H1 (cell line): ENCODE measurements around the gene SLC6A19. TPM values are rescaled to one million over a fixed set of nuclear protein-coding genes. Genes with fewer than 3 reads are reported as not detected.
A peak's percentile ranks its signal among the peaks of the same experiment; 100 is the strongest.

Source experiments
- CTCF ChIA-PET: fragments of 300-600 bp; sonication (Branson Sonifier 250); formaldehyde crosslinking; loops from one replicate; lab custom pipeline; 2021; ENCODE audit not compliant: partially characterized antibody; lab: Charles Lee
- POLR2A ChIA-PET: fragments of 300-600 bp; sonication (Branson Sonifier 250); formaldehyde crosslinking; loops from one replicate; lab custom pipeline; 2021; ENCODE audit warnings: inconsistent platforms; ENCODE audit not compliant: partially characterized antibody; lab: Charles Lee
- DNase-seq, 2 experiments: peaks; one replicate each; pipeline versions ENCODE4 v3.0.0 to v3.0.0-alpha.2; 2010 to 2022; ENCODE audit warnings: low spot score in 2 of 2, low read depth in 1 of 2, mixed read lengths in 1 of 2
- FAIRE-seq: peaks from 2 replicates; lab custom pipeline; 2011; peaks lifted over from hg19 to GRCh38; lab: Jason Lieb, UNC
- H2AFZ ChIP-seq: 2 replicates; pipeline ENCODE4 v1.8.1; 2012; ENCODE audit warnings: low read length, inconsistent platforms
- H2AK5ac ChIP-seq: 2 replicates; pipeline ENCODE4 v1.6.1; 2013; ENCODE audit warnings: low read depth, low read length
- H2BK120ac ChIP-seq: replicated peaks from 2 replicates; pipeline ENCODE3; 2013; ENCODE audit warnings: low read depth, low read length, inconsistent platforms
- H2BK12ac ChIP-seq: 2 replicates; pipeline ENCODE4 v1.6.1; 2013; ENCODE audit warnings: low read depth, low read length
- H2BK15ac ChIP-seq: 2 replicates; pipeline ENCODE4 v1.6.1; 2013; ENCODE audit warnings: low read length
- H2BK20ac ChIP-seq: 2 replicates; pipeline ENCODE4 v1.6.1; 2013; ENCODE audit warnings: low read length
- H2BK5ac ChIP-seq: 2 replicates; pipeline ENCODE4 v1.6.1; 2013; ENCODE audit warnings: low read depth, low read length
- H3K14ac ChIP-seq: 2 replicates; pipeline ENCODE4 v1.6.1; 2013; ENCODE audit warnings: inconsistent platforms; ENCODE audit not compliant: insufficient read length
- H3K18ac ChIP-seq: 2 replicates; pipeline ENCODE4 v1.6.1; 2013; ENCODE audit warnings: low read length; ENCODE audit errors: extremely low read depth
- H3K23ac ChIP-seq: 2 replicates; pipeline ENCODE4 v1.6.1; 2013; ENCODE audit warnings: inconsistent platforms; ENCODE audit not compliant: insufficient read length
- H3K23me2 ChIP-seq: 2 replicates; pipeline ENCODE4 v1.6.1; 2013; ENCODE audit warnings: low read depth, low read length
- H3K27ac ChIP-seq: 2 replicates; pipeline ENCODE4 v1.6.1; 2011; ENCODE audit warnings: low read depth, low read length, inconsistent platforms
- H3K27me3 ChIP-seq, 4 experiments: replicated peaks in 1 of 4; 1 replicate in 1 of 4; 2 replicates in 3 of 4; pipeline versions ENCODE4 v1.6.1 to v1.8.1; 2011 to 2013; ENCODE audit warnings: low read length in 3 of 4, mild to moderate bottlenecking in 3 of 4, inconsistent platforms in 2 of 4, mixed read lengths in 2 of 4, moderate library complexity in 1 of 4; ENCODE audit not compliant: control insufficient read depth in 3 of 4, insufficient read depth in 3 of 4; ENCODE audit errors: extremely low read depth in 1 of 4
- H3K36me3 ChIP-seq, 4 experiments: 2 replicates each; pipeline versions ENCODE4 v1.6.1 to v1.8.1; 2011 to 2013; ENCODE audit warnings: mild to moderate bottlenecking in 4 of 4, low read length in 3 of 4, moderate library complexity in 2 of 4, control low read depth in 1 of 4, inconsistent platforms in 1 of 4; ENCODE audit not compliant: insufficient read depth in 4 of 4, control insufficient read depth in 2 of 4
- H3K4ac ChIP-seq: replicated peaks from 2 replicates; pipeline ENCODE3; 2013; ENCODE audit warnings: low read length, low read depth, mixed read lengths, inconsistent platforms; ENCODE audit not compliant: insufficient read length
- H3K4me1 ChIP-seq, 4 experiments: replicated peaks in 1 of 4; 1 replicate in 1 of 4; 2 replicates in 3 of 4; pipeline versions ENCODE4 v1.6.1 to v1.8.1; 2011 to 2013; ENCODE audit warnings: low read length in 3 of 4, inconsistent platforms in 2 of 4, mixed read lengths in 1 of 4; ENCODE audit not compliant: insufficient read depth in 4 of 4, control insufficient read depth in 3 of 4
- H3K4me2 ChIP-seq, 2 experiments: 2 replicates each; pipeline versions ENCODE4 v1.6.1 to v1.8.1; 2011 to 2013; ENCODE audit warnings: low read depth in 2 of 2, low read length in 2 of 2, control low read depth in 1 of 2, inconsistent platforms in 1 of 2, mild to moderate bottlenecking in 1 of 2; ENCODE audit not compliant: insufficient read depth in 1 of 2
- H3K4me3 ChIP-seq, 4 experiments: fragments of 200-600, 300-600 bp in 1 of 4; sonication (generic), shearing (Covaris generic), sonication (Bioruptor Twin) in 1 of 4; 2 replicates each; pipeline versions ENCODE4 v1.5.1 to v1.8.1; 2011 to 2016; ENCODE audit warnings: low read length in 4 of 4, low read depth in 3 of 4, control low read depth in 2 of 4, inconsistent platforms in 2 of 4, mild to moderate bottlenecking in 2 of 4, mixed read lengths in 1 of 4, moderate library complexity in 1 of 4; ENCODE audit not compliant: insufficient read depth in 2 of 4; ENCODE audit errors: extremely low read depth in 1 of 4
- H3K56ac ChIP-seq: replicated peaks from 2 replicates; pipeline ENCODE3; 2013; ENCODE audit warnings: low read depth, mild to moderate bottlenecking, mixed read lengths, low read length, inconsistent platforms; ENCODE audit not compliant: insufficient read length
- H3K79me1 ChIP-seq: 2 replicates; pipeline ENCODE4 v1.6.1; 2013; ENCODE audit warnings: low read depth, low read length, control low read depth
- H3K79me2 ChIP-seq, 2 experiments: 2 replicates each; pipeline versions ENCODE4 v1.6.1 to v1.8.1; 2012 to 2013; ENCODE audit warnings: low read length in 2 of 2, mild to moderate bottlenecking in 2 of 2, inconsistent platforms in 1 of 2; ENCODE audit not compliant: insufficient read depth in 2 of 2, control insufficient read depth in 1 of 2
- H3K9ac ChIP-seq, 4 experiments: replicated peaks in 1 of 4; 1 replicate in 1 of 4; 2 replicates in 3 of 4; pipeline versions ENCODE4 v1.6.1 to v1.8.1; 2011 to 2013; ENCODE audit warnings: low read depth in 3 of 4, low read length in 3 of 4, control low read depth in 2 of 4, mild to moderate bottlenecking in 2 of 4, moderate library complexity in 2 of 4, inconsistent platforms in 1 of 4; ENCODE audit errors: extremely low read depth in 1 of 4
- H3K9me3 ChIP-seq, 2 experiments: 2 replicates each; pipeline versions ENCODE4 v1.6.1 to v1.8.1; 2012 to 2013; ENCODE audit warnings: mild to moderate bottlenecking in 2 of 2, moderate library complexity in 2 of 2, control low read depth in 1 of 2, inconsistent platforms in 1 of 2, low read depth in 1 of 2, low read length in 1 of 2, mixed read lengths in 1 of 2; ENCODE audit not compliant: insufficient read depth in 2 of 2
- H4K20me1 ChIP-seq, 2 experiments: replicated peaks in 1 of 2; 2 replicates each; pipeline versions ENCODE3 to v1.8.1; 2011 to 2013; ENCODE audit warnings: inconsistent platforms in 2 of 2, low read length in 2 of 2, mild to moderate bottlenecking in 1 of 2; ENCODE audit not compliant: insufficient read depth in 2 of 2, control insufficient read depth in 1 of 2
- H4K5ac ChIP-seq: 2 replicates; pipeline ENCODE4 v1.6.1; 2013; ENCODE audit warnings: low read length, low read depth, mixed read lengths, inconsistent platforms; ENCODE audit not compliant: insufficient read length
- H4K8ac ChIP-seq: 2 replicates; pipeline ENCODE4 v1.8.0; 2013; ENCODE audit warnings: mild to moderate bottlenecking, moderate library complexity, low read length, inconsistent platforms; ENCODE audit not compliant: insufficient read depth; ENCODE audit errors: extremely low read depth
- H4K91ac ChIP-seq: replicated peaks from 2 replicates; pipeline ENCODE3; 2013; ENCODE audit warnings: low read length, mixed read lengths, inconsistent platforms; ENCODE audit not compliant: insufficient read length
- ASH2L ChIP-seq: fragments of 200-600, 300-600 bp; sonication (generic); IDR thresholded peaks from one replicate; pipeline ENCODE4 v1.7.1; 2017; ENCODE audit warnings: low read length
- EZH2 ChIP-seq: fragments of 200-600 bp; sonication (generic); IDR thresholded peaks from 2 replicates; pipeline ENCODE4 v1.7.1; 2012; ENCODE audit warnings: low read depth, mild to moderate bottlenecking, moderate library complexity, low read length, inconsistent platforms; ENCODE audit not compliant: severe bottlenecking
- GABPA ChIP-seq: IDR thresholded peaks from 2 replicates; pipeline ENCODE4 v1.6.1; 2011; ENCODE audit warnings: mild to moderate bottlenecking, low read length, moderate library complexity, borderline replicate concordance; ENCODE audit not compliant: insufficient read depth
- HDAC2 ChIP-seq, 2 experiments: fragments of 300-600 bp in 1 of 2; sonication (generic) in 1 of 2; IDR thresholded peaks; 2 replicates each; pipeline ENCODE4 v1.6.1; 2011 to 2012; ENCODE audit warnings: low read depth in 2 of 2, low read length in 2 of 2, mild to moderate bottlenecking in 2 of 2, moderate library complexity in 2 of 2, borderline replicate concordance in 1 of 2, inconsistent platforms in 1 of 2
- RFX5 ChIP-seq: IDR thresholded peaks from 2 replicates; pipeline ENCODE4 v1.6.1; 2011; ENCODE audit warnings: low read depth, low read length, improper control_type of control experiment, borderline replicate concordance
- WGBS, 2 experiments: shearing (Covaris generic) in 1 of 2; methylation state at CpG; one replicate each; pipeline versions ENCODE4 v1.1.6 to v1.1.7; 2013 to 2015; ENCODE audit warnings: low lambda C conversion rate in 2 of 2, mixed read lengths in 2 of 2, inconsistent platforms in 1 of 2, low coverage in 1 of 2, missing lambda C conversion rate in 1 of 2; ENCODE audit not compliant: insufficient replicate concordance in 2 of 2, insufficient coverage in 1 of 2, insufficient read length in 1 of 2; ENCODE audit errors: extremely low coverage in 1 of 2, missing lambda C conversion rate in 1 of 2; 5-methylcytosine and 5-hydroxymethylcytosine counted together
- polyA plus RNA-seq, 7 experiments: library from polyadenylated mRNA; depleted of rRNA in 3 of 7; stranded (reverse) in 5 of 7; unstranded in 2 of 7; fragments of >200 nt in 5 of 7; fragments of 200-250 nt in 2 of 7; gene quantifications; 1 replicate in 5 of 7; 2 replicates in 1 of 7; 4 replicates in 1 of 7; pipeline versions ENCODE4 v1.2.1 to v1.2.3, GENCODE V29; 2011 to 2013; ENCODE audit warnings: missing spikeins in 2 of 7, mixed read lengths in 2 of 7
- total RNA-seq: library from RNA; stranded (reverse); fragmentation: NEBNext Ultra II Directional; extraction: Animal tissue kit (Norgen Biotek cat#: 25700); gene quantifications from 2 replicates; pipeline ENCODE4 v1.2.1, GENCODE V29; 2021

Gene SLC6A19
- total and polyA plus RNA-seq, 2 of the 8 experiments (the other 6 are each of a cell fraction or from before 2014, with no cell fraction given), result 0.02 TPM; not detected in 1

GRCh38 chr5:1202026-1202797 is 817 bp downstream of the SLC6A19 start:
- H2BK5ac ChIP-seq, result no peak overlapping the region
- ChIA-PET POLR2A (interaction anchor here (1.1 to 1.3 kb wide), 2 partner anchors 92 to 114 kb away, joined by 3 read pairs; no protein-coding TSS in a partner anchor), CTCF (interaction anchor here (1.3 to 2.3 kb wide), 6 partner anchors 11 to 270 kb away, joined by 3 to 13 read pairs (median 4); no protein-coding TSS in a partner anchor)
- no peak overlapping the region; the same call in 1 of the 2 replicates for H3K18ac ChIP-seq
- no peak overlapping the region for H3K9ac ChIP-seq
- H3K79me1 ChIP-seq, result no peaks in the 10 kb centered on the region
- 92% methylated on average over 19 of the region's 26 CpGs; no CpG with 5 or more reads in 1 of the 2 experiments for WGBS, 2 experiments
- no peaks in the 10 kb centered on the region for H3K9me3 ChIP-seq
- H3K4me2 ChIP-seq, result no peak overlapping the region
- H2BK12ac ChIP-seq, result no peak overlapping the region
- no peak for DNase-seq
- H4K8ac ChIP-seq, result no peak overlapping the region; the same call in 1 of the 2 replicates
- H3K14ac ChIP-seq, result no peak overlapping the region
- H2BK120ac ChIP-seq, result no peak overlapping the region
- no peak overlapping the region for H3K27ac ChIP-seq
- no peak overlapping the region for H2AFZ ChIP-seq
- H4K20me1 ChIP-seq, result no peaks in the 10 kb centered on the region
- no peak for FAIRE-seq
- no peaks in the 10 kb centered on the region; a peak in 1 of 7 replicates for H3K27me3 ChIP-seq
- H2AK5ac ChIP-seq, result no peak overlapping the region
- H2BK20ac ChIP-seq, result no peak overlapping the region
- H2BK15ac ChIP-seq, result no peak overlapping the region
- H3K4ac ChIP-seq, result no peak overlapping the region
- no peak overlapping the region for H3K56ac ChIP-seq
- H3K36me3 ChIP-seq, result no peaks in the 10 kb centered on the region
- H3K79me2 ChIP-seq, result no peaks in the 10 kb centered on the region
- H4K5ac ChIP-seq, result no peak overlapping the region
- H3K4me3 ChIP-seq, result no peak overlapping the region
- TF ChIP-seq GABPA (0 out of 2 replicates have a peak, but pooled peaks have one; percentile 13), ASH2L (no peak), EZH2 (no peak), RFX5 (no peak), HDAC2 (IDR thresholded peaks at IDR 0.05; ENCODE audit: borderline replicate concordance in 1 of 2, low read depth in 2 of 2, low read length in 2 of 2) (no peak)
- H3K4me1 ChIP-seq, result peaks cover 0 to 3% (median 0%) of the 10 kb centered on the region in 4 experiments; a peak in 1 of 7 replicates
- H3K23ac ChIP-seq, result no peak overlapping the region
- H4K91ac ChIP-seq, result no peak overlapping the region
- no peaks in the 10 kb centered on the region for H3K23me2 ChIP-seq
